Fibroblast of pulmonary artery (primary cell): Measurements from ENCODE around the gene DNAJC27.
A peak's percentile ranks its signal among the peaks of the same experiment; 100 is the strongest.
"Not testable (repeated sequence)": the region's sequence is repeated elsewhere in the genome, so short reads cannot be mapped to it uniquely, and the experiment has no call there.

Experiments used
- DNase-seq: peaks from one replicate; pipeline ENCODE4 v3.0.0-alpha.2; 2010; ENCODE audit warnings: low read depth
- H3K4me3 ChIP-seq: replicated peaks from 2 replicates; pipeline ENCODE4 v1.5.1; 2011; ENCODE audit warnings: low read depth, mild to moderate bottlenecking, control low read depth, low read length, moderate library complexity
- CTCF ChIP-seq: IDR thresholded peaks from 2 replicates; pipeline ENCODE4 v1.5.1; 2011; ENCODE audit warnings: mild to moderate bottlenecking, control low read depth, low read length, inconsistent platforms; ENCODE audit errors: missing control alignments

The DNAJC27 gene

GRCh38 chr2:24971536-24972314 lies at the start of gene DNAJC27:
DNAJC27 (minus strand) TSS chr2:24971955; CDS start chr2:24971904, 51 bp downstream.
- DNase-seq: peak; percentile 98
- TF ChIP-seq CTCF: no peak
- H3K4me3 ChIP-seq: peak within 1 kb of the TSS; percentile 94

DNA sequence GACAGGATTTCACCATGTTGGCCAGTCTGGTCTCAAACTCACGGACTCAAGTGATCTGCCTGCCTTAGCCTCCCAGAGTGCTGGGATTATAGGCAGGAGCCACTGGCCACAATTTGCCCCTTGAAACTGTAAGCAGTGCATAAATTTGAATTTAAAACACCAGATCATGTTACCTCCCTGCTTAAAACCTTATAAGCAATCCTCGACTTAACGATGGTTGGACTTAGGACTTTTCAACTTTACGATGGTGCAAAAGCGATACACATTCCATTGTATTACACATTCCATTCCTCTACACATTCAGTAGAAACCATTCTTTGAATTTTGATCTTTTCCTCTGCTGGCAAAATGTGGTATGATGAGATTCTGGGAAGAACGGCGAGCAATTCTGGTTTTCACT lies 46.9 kb upstream of the DNAJC27 start:
- no peak overlapping the region for H3K4me3 ChIP-seq
- no peak for TF ChIP-seq CTCF
- no peak for DNase-seq

GRCh38 chr2:25014631-25015030 lies 42.9 kb upstream of the DNAJC27 start:
- no peak for TF ChIP-seq CTCF
- H3K4me3 ChIP-seq: no peak overlapping the region
- DNase-seq: no peak

GRCh38 chr2:25011342-25011741 lies 39.6 kb upstream of the DNAJC27 start:
- not testable (repeated sequence) for DNase-seq, H3K4me3 ChIP-seq

DNA sequence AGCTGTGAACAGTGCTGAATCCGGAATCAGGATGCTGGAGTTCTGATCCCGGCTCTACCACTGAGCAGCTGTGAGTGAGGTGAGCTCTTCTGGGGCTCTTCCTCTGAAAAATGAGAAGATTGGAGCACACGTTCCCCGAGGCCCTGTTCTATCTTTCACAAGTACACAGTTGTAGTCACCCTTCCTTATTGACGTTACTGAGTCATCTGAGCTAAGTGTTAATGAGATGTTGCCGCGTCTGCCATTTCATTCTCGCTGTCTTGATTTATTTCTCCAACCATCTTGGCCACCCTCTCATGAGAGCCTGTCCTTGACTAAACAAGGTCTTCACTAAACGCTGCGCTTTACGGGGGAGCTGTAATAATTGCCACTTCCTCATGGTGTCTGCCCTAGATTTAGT lies 38.2 kb upstream of the DNAJC27 start:
- no peak for DNase-seq
- no peak for TF ChIP-seq CTCF
- no peak overlapping the region for H3K4me3 ChIP-seq

- TF ChIP-seq CTCF: no peak
These were observed 30.3 kb upstream of the DNAJC27 start for GRCh38 chr2:25002066-25002465.

DNA sequence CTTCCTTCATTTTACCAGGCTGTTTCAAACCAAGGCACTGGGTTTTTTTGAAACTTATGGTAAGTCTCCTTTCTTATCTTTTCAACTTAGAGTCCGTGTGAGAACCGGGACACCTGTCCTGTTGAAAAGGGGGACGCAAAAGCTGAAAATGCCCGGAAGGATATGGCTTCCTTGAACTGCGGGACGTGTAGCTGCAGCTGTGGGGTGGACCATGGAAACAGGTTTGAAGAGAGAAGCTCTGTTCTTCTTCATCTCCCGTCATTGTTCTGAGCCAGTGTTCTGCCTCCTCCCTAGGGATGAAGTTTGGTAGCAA lies 29.5 kb upstream of the DNAJC27 start:
- no peak for TF ChIP-seq CTCF
- no peak for DNase-seq
- no peak overlapping the region for H3K4me3 ChIP-seq

More at GRCh38 chr2:25002066-25002465, 30.3 kb upstream of the DNAJC27 start:
- H3K4me3 ChIP-seq: no peak overlapping the region
- DNase-seq: no peak
